K562 (cell line): Measurements from ENCODE around the gene BRCA1.

ENCODE experiments used
- BRCA1 ChIP-seq, 2 experiments: fragments of 450-650 bp in 1 of 2; sonication (generic) in 1 of 2; formaldehyde crosslinking in 1 of 2; IDR thresholded peaks; 2 replicates each; pipeline versions ENCODE4 v1.5.0 to v1.6.1; 2017 to 2020; ENCODE audit warnings: mild to moderate bottlenecking in 1 of 2, missing genetic modification reagents in 1 of 2
- CEBPB ChIP-seq: fragments of 450-650 bp; IDR thresholded peaks from 2 replicates; pipeline ENCODE4 v1.6.1; 2016; ENCODE audit warnings: missing genetic modification characterization, missing compliant biosample characterization
- DDX20 ChIP-seq: fragments of 450-650 bp; IDR thresholded peaks from 2 replicates; pipeline ENCODE4 v1.6.1; 2016; ENCODE audit warnings: missing genetic modification characterization, low read depth, mild to moderate bottlenecking, missing compliant biosample characterization, moderate library complexity

DNA sequence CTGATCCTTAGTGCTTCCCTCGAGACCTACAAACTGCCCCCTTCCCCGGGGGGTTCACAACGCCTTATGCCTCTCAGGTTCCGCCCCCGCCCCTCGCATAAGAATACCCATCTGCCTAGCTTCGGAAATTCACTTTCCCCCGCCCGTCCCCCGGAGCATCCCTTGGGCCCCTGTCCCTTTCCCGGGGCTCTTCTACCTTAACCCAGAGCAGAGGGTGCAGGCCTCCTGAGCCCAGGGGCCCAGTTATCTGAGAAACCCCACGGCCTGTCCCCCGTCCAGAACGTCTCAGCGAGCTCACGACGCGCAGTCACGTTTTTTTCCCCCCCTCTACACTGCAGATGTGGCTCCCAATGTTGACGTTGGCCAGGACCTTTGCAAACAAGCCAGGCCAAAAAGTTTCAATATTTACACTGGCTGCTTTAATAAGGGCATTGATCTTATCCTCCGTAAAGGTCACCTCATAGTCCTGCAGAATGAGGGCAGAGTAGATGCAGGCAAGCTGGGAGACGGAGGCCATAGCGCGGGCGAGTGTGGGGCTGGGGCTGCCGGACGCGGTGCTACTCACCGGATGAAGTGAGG, 44.5 kb upstream of the BRCA1 start:
- TF ChIP-seq BRCA1 (IDR thresholded peaks at IDR 0.05) = no peak
- TF ChIP-seq BRCA1 (CRISPR knock-in tag; IDR thresholded peaks at IDR 0.05) = no peak
- TF ChIP-seq CEBPB (tag) = no peak
- no peak for TF ChIP-seq DDX20 (tag)
